ENCODE results near the gene METAP2. TPM values are rescaled to one million over a fixed set of nuclear protein-coding genes. Genes with fewer than 3 reads are reported as not detected.
"Not testable (repeated sequence)": the region's sequence is repeated elsewhere in the genome, so short reads cannot be mapped to it uniquely, and the experiment has no call there.

Gene METAP2
- total RNA-seq, 1 experiment from 2014 or later, result 112 TPM

- H3K4me3 Mint-ChIP-seq; ATAC-seq; CTCF ChIA-PET; H3K4me1 Mint-ChIP-seq; H3K27ac Mint-ChIP-seq; DNase-seq (ENCODE audit: low spot score): not testable (repeated sequence)
- Mint-ChIP-seq H3K9me3 (peaks cover 43% of the 10 kb centered on the region), H3K36me3 (peaks cover 27% of the 10 kb centered on the region), H3K27me3 (ENCODE audit: low read depth) (peaks cover 11% of the 10 kb centered on the region)
- POLR2A ChIA-PET, result interaction anchor here (0.6 kb wide), 1 partner anchor 106 kb away, joined by 5 read pairs; no protein-coding TSS in a partner anchor
Measured at GRCh38 chr12:95457605-95458004, 16.3 kb upstream of the METAP2 start.

GRCh38 chr12:95458761-95459160, 15.2 kb upstream of the METAP2 start:
- POLR2A ChIA-PET, result no interaction called here
- CTCF ChIA-PET, result no interaction called here
- Mint-ChIP-seq H3K27ac (no peak overlapping the region), H3K4me3 (no peak overlapping the region), H3K27me3 (ENCODE audit: low read depth) (peaks cover 11% of the 10 kb centered on the region), H3K9me3 (peaks cover 43% of the 10 kb centered on the region), H3K36me3 (peaks cover 27% of the 10 kb centered on the region), H3K4me1 (no peaks in the 10 kb centered on the region)
- no peak for ATAC-seq
- no peak for DNase-seq (ENCODE audit: low spot score)
- TF ChIP-seq MLX (CRISPR knock-in tag; IDR thresholded peaks at IDR 0.05) (no peak), OVOL2 (CRISPR knock-in tag; IDR thresholded peaks at IDR 0.05; ENCODE audit: borderline replicate concordance) (no peak), E2F5 (CRISPR knock-in tag; IDR thresholded peaks at IDR 0.05) (no peak), ETV6 (CRISPR knock-in tag; IDR thresholded peaks at IDR 0.05) (no peak), ZNF263 (CRISPR knock-in tag; IDR thresholded peaks at IDR 0.05; ENCODE audit: low read depth) (no peak), CREM (CRISPR knock-in tag; IDR thresholded peaks at IDR 0.05) (no peak), FOXK1 (CRISPR knock-in tag; IDR thresholded peaks at IDR 0.05) (no peak), MXD4 (CRISPR knock-in tag; IDR thresholded peaks at IDR 0.05; ENCODE audit: borderline replicate concordance) (no peak), ZBTB21 (CRISPR knock-in tag; IDR thresholded peaks at IDR 0.05; ENCODE audit: borderline replicate concordance) (no peak), EMX1 (CRISPR knock-in tag; IDR thresholded peaks at IDR 0.05) (no peak), SP1 (CRISPR knock-in tag; conservative IDR thresholded peaks at IDR 0.05) (no peak), MYBL2 (CRISPR knock-in tag; IDR thresholded peaks at IDR 0.05) (no peak), ZNF532 (CRISPR knock-in tag; IDR thresholded peaks at IDR 0.05; ENCODE audit: borderline replicate concordance) (no peak), ZNF232 (CRISPR knock-in tag; IDR thresholded peaks at IDR 0.05) (no peak)

GRCh38 chr12:95459310-95459709, 14.6 kb upstream of the METAP2 start:
- H3K27ac Mint-ChIP-seq, result no peak overlapping the region
- no peak for DNase-seq (ENCODE audit: low spot score)
- peaks cover 11% of the 10 kb centered on the region for H3K27me3 Mint-ChIP-seq (ENCODE audit: low read depth)
- peaks cover 43% of the 10 kb centered on the region for H3K9me3 Mint-ChIP-seq
- ChIA-PET CTCF (no interaction called here), POLR2A (no interaction called here)
- H3K36me3 Mint-ChIP-seq, result peaks cover 27% of the 10 kb centered on the region
- no peaks in the 10 kb centered on the region for H3K4me1 Mint-ChIP-seq
- H3K4me3 Mint-ChIP-seq, result no peak overlapping the region
- no peak for ATAC-seq
- TF ChIP-seq ARID4B (CRISPR knock-in tag; IDR thresholded peaks at IDR 0.05; ENCODE audit: borderline replicate concordance), result no peak
- no peak for TF ChIP-seq ZNF232 (CRISPR knock-in tag; IDR thresholded peaks at IDR 0.05)
- no peak for TF ChIP-seq FOXK1 (CRISPR knock-in tag; IDR thresholded peaks at IDR 0.05)
- TF ChIP-seq NR2C2 (CRISPR knock-in tag; IDR thresholded peaks at IDR 0.05), result no peak
- no peak for TF ChIP-seq ZNF423 (CRISPR knock-in tag; IDR thresholded peaks at IDR 0.05)
- no peak for TF ChIP-seq ZNF532 (CRISPR knock-in tag; IDR thresholded peaks at IDR 0.05; ENCODE audit: borderline replicate concordance)
- TF ChIP-seq NR1H2 (CRISPR knock-in tag; IDR thresholded peaks at IDR 0.05), result no peak
- no peak for TF ChIP-seq TCF7 (CRISPR knock-in tag; IDR thresholded peaks at IDR 0.05; ENCODE audit: low read depth)

Measured in WTC11 (cell line).